ENCODE data around the gene ADAMTS12. TPM values are rescaled to one million over a fixed set of nuclear protein-coding genes. Genes with fewer than 3 reads are reported as not detected.

The ADAMTS12 gene
- total RNA-seq, 1 experiment from 2014 or later = 1.2 TPM

GRCh38 chr5:33936004-33936380 lies 44.2 kb upstream of the ADAMTS12 start:
- intact Hi-C loops (cut with micrococcal nuclease; ENCODE audit: unreplicated experiment) = loop anchor here (10.0 kb wide), 2 partner anchors 171 to 351 kb away; no protein-coding TSS in a partner anchor
- BruUV-seq (replicated peaks) = no TSS peak
- Mint-ChIP-seq H3K36me3 (ENCODE audit: insufficient read depth, unreplicated experiment) (no peaks in the 10 kb centered on the region), H3K4me3 (ENCODE audit: low read depth, unreplicated experiment) (no peak overlapping the region), H3K4me1 (ENCODE audit: low read depth, unreplicated experiment) (peaks cover 9% of the 10 kb centered on the region), H3K27me3 (ENCODE audit: unreplicated experiment) (peaks cover 43% of the 10 kb centered on the region), H3K9me3 (ENCODE audit: low read depth, unreplicated experiment) (no peaks in the 10 kb centered on the region), H3K27ac (ENCODE audit: unreplicated experiment) (no peak overlapping the region)
- peak; percentile 4 for DNase-seq
- TF ChIP-seq, protein P1, sequence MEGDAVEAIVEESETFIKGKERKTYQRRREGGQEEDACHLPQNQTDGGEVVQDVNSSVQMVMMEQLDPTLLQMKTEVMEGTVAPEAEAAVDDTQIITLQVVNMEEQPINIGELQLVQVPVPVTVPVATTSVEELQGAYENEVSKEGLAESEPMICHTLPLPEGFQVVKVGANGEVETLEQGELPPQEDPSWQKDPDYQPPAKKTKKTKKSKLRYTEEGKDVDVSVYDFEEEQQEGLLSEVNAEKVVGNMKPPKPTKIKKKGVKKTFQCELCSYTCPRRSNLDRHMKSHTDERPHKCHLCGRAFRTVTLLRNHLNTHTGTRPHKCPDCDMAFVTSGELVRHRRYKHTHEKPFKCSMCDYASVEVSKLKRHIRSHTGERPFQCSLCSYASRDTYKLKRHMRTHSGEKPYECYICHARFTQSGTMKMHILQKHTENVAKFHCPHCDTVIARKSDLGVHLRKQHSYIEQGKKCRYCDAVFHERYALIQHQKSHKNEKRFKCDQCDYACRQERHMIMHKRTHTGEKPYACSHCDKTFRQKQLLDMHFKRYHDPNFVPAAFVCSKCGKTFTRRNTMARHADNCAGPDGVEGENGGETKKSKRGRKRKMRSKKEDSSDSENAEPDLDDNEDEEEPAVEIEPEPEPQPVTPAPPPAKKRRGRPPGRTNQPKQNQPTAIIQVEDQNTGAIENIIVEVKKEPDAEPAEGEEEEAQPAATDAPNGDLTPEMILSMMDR (IDR thresholded peaks at IDR 0.05; ENCODE audit: unreplicated experiment) = no peak
- CTCF ChIA-PET = interaction anchor here (2.0 kb wide), 1 partner anchor 500 kb away, joined by 14 read pairs; no protein-coding TSS in a partner anchor

GRCh38 chr5:33934176-33934575 lies 42.4 kb upstream of the ADAMTS12 start:
- Mint-ChIP-seq H3K4me3 (ENCODE audit: low read depth, unreplicated experiment) (no peak overlapping the region), H3K9me3 (ENCODE audit: low read depth, unreplicated experiment) (no peaks in the 10 kb centered on the region), H3K27me3 (ENCODE audit: unreplicated experiment) (peaks cover 29% of the 10 kb centered on the region), H3K36me3 (ENCODE audit: insufficient read depth, unreplicated experiment) (no peaks in the 10 kb centered on the region), H3K4me1 (ENCODE audit: low read depth, unreplicated experiment) (peaks cover 9% of the 10 kb centered on the region), H3K27ac (ENCODE audit: unreplicated experiment) (no peak overlapping the region)
- no TSS peak for BruUV-seq (replicated peaks)
- DNase-seq = no peak
- TF ChIP-seq, protein P1 (IDR thresholded peaks at IDR 0.05; ENCODE audit: unreplicated experiment) = no peak
- intact Hi-C loops (cut with micrococcal nuclease; ENCODE audit: unreplicated experiment) = loop anchor here (1.0 to 10.0 kb wide), 5 partner anchors 42 to 499 kb away; partner anchors contain the start of gene ADAMTS12
- CTCF ChIA-PET = interaction anchor here (0.9 to 2.0 kb wide), 5 partner anchors 9 to 498 kb away, joined by 3 to 14 read pairs (median 9); no protein-coding TSS in a partner anchor

DNA sequence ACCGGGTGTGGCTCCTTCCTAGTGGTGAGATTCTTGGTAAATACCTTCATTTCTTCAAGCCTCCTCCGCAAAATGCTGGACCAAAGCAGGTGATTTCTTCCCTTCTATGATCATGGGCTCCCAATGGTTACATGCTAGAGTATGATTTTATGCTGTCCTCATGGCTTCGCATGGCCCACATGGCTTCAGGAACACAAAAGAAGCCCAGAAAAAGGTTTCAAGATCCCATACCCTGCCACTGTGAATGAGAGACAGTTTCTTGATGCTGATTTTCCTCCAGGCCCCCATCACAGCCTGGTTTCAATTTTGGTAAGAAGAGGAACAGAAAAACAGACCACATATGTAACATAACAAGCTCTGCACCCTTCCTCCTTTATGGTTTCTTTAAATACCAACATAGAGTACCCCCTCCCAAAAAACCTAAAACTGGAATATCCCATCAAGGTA lies 42.0 kb upstream of the ADAMTS12 start:
- Mint-ChIP-seq H3K27ac (ENCODE audit: unreplicated experiment) (no peak overlapping the region), H3K4me1 (ENCODE audit: low read depth, unreplicated experiment) (peaks cover 9% of the 10 kb centered on the region), H3K9me3 (ENCODE audit: low read depth, unreplicated experiment) (no peaks in the 10 kb centered on the region), H3K27me3 (ENCODE audit: unreplicated experiment) (peaks cover 25% of the 10 kb centered on the region), H3K4me3 (ENCODE audit: low read depth, unreplicated experiment) (no peak overlapping the region), H3K36me3 (ENCODE audit: insufficient read depth, unreplicated experiment) (no peaks in the 10 kb centered on the region)
- intact Hi-C loops (cut with micrococcal nuclease; ENCODE audit: unreplicated experiment) = loop anchor here (1.0 to 10.0 kb wide), 5 partner anchors 41 to 498 kb away; partner anchors contain the start of gene ADAMTS12
- no peak for DNase-seq
- TF ChIP-seq, protein P1 (IDR thresholded peaks at IDR 0.05; ENCODE audit: unreplicated experiment) = no peak
- CTCF ChIA-PET = interaction anchor here (1.7 to 2.0 kb wide), 2 partner anchors 36 to 463 kb away, joined by 9 to 12 read pairs; no protein-coding TSS in a partner anchor
- BruUV-seq (replicated peaks) = no TSS peak

DNA sequence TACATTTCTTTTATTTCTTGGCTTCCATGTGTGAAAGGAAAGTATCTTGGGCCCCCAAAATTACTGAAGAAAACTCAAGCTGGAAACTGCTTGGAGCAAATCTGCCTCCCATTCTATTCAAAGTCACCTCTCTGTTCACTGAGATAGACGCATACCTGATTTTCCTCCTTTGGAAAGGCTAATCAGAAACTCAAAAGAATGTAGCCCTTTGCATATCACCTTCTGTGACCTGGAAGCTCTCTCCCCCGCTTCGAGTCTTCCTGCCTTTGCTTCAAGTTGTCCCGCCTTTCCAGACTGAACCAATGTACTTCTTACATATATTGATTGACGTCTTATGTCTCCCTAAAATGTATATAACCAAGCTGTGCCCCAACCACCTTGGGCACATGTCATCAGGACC lies 39.3 kb upstream of the ADAMTS12 start:
- Mint-ChIP-seq H3K9me3 (ENCODE audit: low read depth, unreplicated experiment) (no peaks in the 10 kb centered on the region), H3K36me3 (ENCODE audit: insufficient read depth, unreplicated experiment) (no peaks in the 10 kb centered on the region), H3K27me3 (ENCODE audit: unreplicated experiment) (peaks cover 17% of the 10 kb centered on the region), H3K4me1 (ENCODE audit: low read depth, unreplicated experiment) (peaks cover 20% of the 10 kb centered on the region), H3K27ac (ENCODE audit: unreplicated experiment) (no peak overlapping the region), H3K4me3 (ENCODE audit: low read depth, unreplicated experiment) (no peak overlapping the region)
- intact Hi-C loops (cut with micrococcal nuclease; ENCODE audit: unreplicated experiment) = loop anchor here (5.0 to 10.0 kb wide), 3 partner anchors 39 to 346 kb away; partner anchors contain the start of gene ADAMTS12
- TF ChIP-seq, protein P1 (IDR thresholded peaks at IDR 0.05; ENCODE audit: unreplicated experiment) = no peak
- no TSS peak for BruUV-seq (replicated peaks)
- CTCF ChIA-PET = no interaction called here
- no peak for DNase-seq

Data from Calu3 (cell line).